IPS-18a (cell line): ENCODE measurements around the gene ASB10.

Experiments used
- H3K27ac ChIP-seq: one replicate; pipeline ENCODE4 v1.5.1; 2013; ENCODE audit warnings: low read length
- H3K27me3 ChIP-seq: one replicate; pipeline ENCODE4 v1.6.1; 2013; ENCODE audit warnings: mild to moderate bottlenecking, low read length; ENCODE audit not compliant: control insufficient read depth, insufficient read depth
- H3K36me3 ChIP-seq: one replicate; pipeline ENCODE4 v1.6.1; 2013; ENCODE audit warnings: low read depth, low read length; ENCODE audit not compliant: control insufficient read depth
- H3K4me1 ChIP-seq: one replicate; pipeline ENCODE4 v1.6.1; 2013; ENCODE audit warnings: low read depth, low read length; ENCODE audit not compliant: control insufficient read depth
- H3K4me3 ChIP-seq: one replicate; pipeline ENCODE4 v1.5.1; 2013; ENCODE audit warnings: low read length
- H3K9ac ChIP-seq: one replicate; pipeline ENCODE4 v1.6.1; 2013; ENCODE audit warnings: mild to moderate bottlenecking, low read length, moderate library complexity
- H3K9me3 ChIP-seq: one replicate; pipeline ENCODE4 v1.6.1; 2013; ENCODE audit warnings: low read depth, low read length; ENCODE audit not compliant: control insufficient read depth

Gene ASB10

DNA sequence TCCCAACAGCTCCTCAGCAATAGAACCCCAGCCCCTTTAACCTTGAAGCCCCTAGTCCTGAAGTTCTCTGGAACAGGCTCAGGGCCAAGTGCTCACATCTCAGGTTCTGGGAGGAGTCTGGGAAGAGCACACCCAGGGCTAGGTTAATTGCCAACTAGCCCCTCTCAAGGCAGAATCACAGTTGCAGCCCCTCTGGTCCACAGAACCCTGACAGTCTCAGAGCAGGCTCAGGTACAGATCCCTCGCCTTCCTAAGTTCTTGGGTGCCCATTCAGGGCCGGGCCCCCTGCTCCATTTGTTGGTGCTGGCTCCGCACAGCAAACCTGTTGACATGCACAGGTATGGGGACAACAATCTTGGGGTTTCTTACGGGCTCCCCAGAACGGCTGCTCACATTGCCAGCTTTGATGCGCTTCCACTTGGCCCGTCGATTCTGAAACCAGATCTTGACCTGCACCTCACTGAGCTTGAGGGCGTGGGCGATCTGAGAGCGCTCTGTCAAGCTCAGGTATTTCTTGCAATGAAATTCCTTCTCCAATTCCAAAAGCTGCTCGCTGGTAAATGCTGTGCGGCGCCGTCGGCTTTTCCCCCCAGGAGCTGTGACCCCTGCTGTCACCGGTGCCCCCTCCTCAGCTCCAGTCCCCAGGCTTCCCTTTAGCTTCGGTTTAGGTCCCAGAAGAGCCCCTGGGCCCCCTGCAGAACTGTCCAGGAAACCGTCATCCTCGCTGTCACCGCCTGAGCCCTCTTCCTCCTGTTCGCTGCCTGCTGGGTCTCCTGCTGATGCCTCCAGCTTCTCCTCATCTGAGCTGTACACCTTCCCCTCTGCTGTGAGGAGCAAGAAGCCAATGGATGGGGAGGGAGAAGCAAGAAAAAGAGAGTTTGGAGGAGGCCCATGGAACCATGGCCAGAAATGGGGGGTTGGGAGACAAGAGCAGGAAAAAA lies 38.5 kb downstream of the ASB10 start:
- Histone ChIP-seq H3K4me1 (no peaks in the 10 kb centered on the region), H3K27ac (no peak overlapping the region), H3K27me3 (peaks cover 19% of the 10 kb centered on the region), H3K9ac (no peak overlapping the region), H3K9me3 (no peaks in the 10 kb centered on the region), H3K36me3 (no peaks in the 10 kb centered on the region), H3K4me3 (no peak overlapping the region)

DNA sequence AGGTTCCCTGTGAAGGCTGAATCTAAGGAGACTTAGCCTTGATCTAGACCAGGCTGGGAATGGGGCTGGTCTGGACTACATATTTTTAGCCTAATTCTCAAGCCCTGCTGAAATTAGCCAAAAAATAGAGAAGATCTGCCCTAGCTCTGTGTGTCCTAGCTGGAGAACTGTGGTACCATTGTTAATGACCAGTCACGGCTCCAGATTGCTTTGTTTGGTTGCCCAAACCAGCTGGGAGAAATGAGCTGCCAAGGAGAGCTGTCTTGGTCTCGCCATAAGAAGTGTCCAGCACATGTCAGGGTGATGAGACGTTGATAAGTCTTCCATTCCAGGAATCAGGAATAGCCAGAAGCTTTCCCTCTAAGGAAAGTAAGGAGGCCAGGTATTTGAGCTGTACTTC lies 40.3 kb downstream of the ASB10 start:
- Histone ChIP-seq H3K4me3 (no peak overlapping the region), H3K4me1 (no peaks in the 10 kb centered on the region), H3K27ac (no peak overlapping the region), H3K9ac (no peak overlapping the region), H3K9me3 (no peaks in the 10 kb centered on the region), H3K36me3 (no peaks in the 10 kb centered on the region), H3K27me3 (peaks cover 9% of the 10 kb centered on the region)

DNA sequence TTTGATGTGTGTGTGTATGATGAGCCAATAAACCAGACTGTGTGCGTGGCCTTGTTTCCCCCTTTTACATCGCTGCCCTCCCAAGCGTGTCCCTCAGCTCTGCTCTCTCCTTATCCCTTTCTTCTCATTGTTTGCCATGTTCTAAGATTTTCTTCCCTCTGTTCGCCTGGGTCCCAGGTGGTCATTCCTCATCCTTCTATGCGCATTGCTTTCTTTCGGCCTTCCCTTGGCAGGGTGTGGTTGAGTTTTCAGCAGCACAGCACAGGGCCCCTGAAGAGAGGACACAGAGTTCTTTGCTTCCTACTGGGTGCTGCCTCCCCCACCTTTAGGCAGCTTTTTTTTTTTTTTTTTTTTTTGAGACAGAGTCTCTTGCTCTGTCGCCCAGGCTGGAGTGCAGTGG lies 42.7 kb downstream of the ASB10 start:
- Histone ChIP-seq H3K27ac (no peak overlapping the region), H3K9ac (no peak overlapping the region), H3K4me3 (no peak overlapping the region), H3K9me3 (no peaks in the 10 kb centered on the region), H3K36me3 (no peaks in the 10 kb centered on the region), H3K4me1 (no peaks in the 10 kb centered on the region), H3K27me3 (no peaks in the 10 kb centered on the region)

DNA sequence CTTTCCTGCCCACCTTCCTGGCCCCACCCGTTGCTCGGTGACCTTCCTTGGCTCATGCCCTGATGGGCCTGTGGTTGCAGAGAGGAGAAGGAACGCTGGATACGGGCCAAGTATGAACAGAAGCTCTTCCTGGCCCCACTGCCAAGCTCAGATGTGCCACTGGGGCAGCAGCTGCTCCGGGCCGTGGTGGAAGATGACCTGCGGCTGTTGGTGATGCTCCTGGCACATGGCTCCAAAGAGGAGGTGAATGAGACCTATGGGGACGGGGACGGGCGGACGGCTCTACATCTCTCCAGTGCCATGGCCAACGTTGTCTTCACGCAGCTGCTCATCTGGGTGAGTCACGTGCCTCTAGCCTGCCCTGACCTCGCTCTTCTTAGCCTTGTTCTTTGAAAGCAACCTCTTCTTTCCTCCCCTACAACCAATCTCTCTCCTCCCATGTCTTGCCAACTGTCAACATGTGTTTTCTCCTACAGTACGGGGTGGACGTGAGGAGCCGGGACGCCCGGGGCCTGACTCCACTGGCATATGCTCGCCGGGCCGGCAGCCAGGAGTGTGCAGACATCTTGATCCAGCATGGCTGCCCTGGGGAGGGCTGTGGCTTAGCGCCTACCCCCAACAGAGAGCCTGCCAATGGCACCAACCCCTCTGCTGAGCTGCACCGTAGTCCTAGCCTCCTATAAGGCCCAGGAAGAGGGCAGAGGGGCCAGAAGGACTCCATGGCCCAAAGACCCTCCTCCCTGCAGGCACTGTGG lies 43.6 kb downstream of the ASB10 start:
- Histone ChIP-seq H3K27me3 (no peaks in the 10 kb centered on the region), H3K4me1 (peaks cover 6% of the 10 kb centered on the region), H3K9me3 (no peaks in the 10 kb centered on the region), H3K36me3 (no peaks in the 10 kb centered on the region), H3K9ac (no peak overlapping the region), H3K27ac (no peak overlapping the region), H3K4me3 (no peak overlapping the region)

DNA sequence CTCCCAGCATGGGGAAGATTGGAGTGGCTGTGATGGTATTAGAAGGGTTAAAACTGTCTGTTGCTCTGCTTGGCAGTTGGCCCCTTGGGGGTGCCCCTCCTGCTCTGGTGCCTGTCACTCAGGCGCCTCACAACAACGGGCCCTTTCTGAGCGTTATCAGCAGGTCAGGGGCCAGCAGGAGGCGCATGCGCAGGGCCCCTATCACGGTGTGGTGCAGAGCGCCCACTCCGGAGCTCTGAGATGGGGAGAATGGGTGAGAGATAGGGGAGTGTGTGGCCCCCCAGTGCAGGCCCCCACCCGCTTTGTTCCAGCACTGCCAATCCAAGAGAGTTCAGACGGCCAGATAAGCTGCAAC lies 44.4 kb downstream of the ASB10 start:
- Histone ChIP-seq H3K4me3 (no peak overlapping the region), H3K4me1 (peaks cover 9% of the 10 kb centered on the region), H3K27ac (no peak overlapping the region), H3K9me3 (no peaks in the 10 kb centered on the region), H3K27me3 (no peaks in the 10 kb centered on the region), H3K36me3 (no peaks in the 10 kb centered on the region), H3K9ac (no peak overlapping the region)

DNA sequence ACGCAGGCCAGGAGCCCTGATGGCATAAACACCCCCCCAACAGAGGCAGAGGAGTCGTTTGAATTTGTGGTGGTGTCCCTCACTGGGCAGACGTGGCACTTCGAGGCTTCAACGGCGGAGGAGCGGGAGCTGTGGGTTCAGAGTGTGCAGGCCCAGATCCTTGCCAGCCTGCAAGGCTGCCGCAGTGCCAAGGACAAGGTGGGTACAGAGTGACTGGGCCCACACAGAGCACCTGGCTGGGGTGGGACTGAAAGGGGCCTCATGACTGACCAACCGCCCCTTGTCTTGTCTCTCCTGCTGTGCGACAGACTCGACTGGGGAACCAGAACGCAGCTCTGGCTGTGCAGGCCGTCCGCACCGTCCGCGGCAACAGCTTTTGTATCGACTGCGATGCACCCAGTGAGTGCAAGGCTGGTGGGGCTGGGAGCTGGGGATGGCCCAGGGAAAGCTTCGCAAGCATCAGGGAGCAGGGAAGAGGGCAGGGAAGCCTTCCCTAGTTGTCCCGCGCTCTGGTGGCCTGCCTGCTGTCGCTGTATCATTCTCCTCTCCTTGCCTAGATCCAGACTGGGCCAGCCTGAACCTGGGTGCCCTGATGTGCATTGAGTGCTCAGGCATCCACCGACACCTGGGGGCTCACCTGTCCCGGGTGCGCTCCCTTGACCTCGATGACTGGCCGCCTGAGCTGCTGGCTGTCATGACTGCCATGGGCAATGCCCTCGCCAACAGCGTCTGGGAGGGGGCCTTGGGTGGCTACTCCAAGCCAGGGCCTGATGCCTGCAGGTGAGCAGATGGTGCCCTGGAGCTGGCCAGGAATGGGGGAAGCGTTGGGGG lies 45.0 kb downstream of the ASB10 start:
- H3K9me3 ChIP-seq: no peaks in the 10 kb centered on the region
- no peaks in the 10 kb centered on the region for H3K36me3 ChIP-seq
- no peak overlapping the region for H3K4me3 ChIP-seq
- no peaks in the 10 kb centered on the region for H3K27me3 ChIP-seq
- peaks cover 9% of the 10 kb centered on the region for H3K4me1 ChIP-seq
- H3K27ac ChIP-seq: no peak overlapping the region
- H3K9ac ChIP-seq: no peak overlapping the region

DNA sequence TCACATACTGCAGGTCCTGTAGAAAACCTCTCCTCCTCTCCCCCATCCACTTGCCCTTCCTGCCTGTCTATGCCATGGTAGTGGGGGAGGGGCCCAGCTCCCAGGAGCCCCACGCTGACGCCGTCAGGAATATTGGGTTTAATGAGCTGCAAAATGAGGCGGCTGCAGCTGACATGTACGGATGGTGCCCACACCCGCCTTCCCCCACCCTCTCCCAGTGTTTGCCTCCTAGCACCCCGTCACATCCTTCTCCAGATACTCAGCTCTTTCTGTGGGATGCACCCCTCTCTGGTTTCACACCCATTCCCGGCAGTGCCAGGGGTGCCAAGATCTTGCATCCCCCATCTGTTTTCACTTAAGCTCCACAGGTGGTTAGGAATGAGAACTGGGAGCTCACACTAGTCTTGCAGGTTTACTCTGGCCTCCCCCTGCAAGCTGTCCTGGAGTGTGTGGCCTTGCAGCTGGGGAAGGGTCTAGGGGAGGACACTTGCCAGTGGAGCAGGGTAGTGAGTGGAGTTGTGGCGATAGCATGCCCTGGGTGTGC lies 45.7 kb downstream of the ASB10 start:
- no peaks in the 10 kb centered on the region for H3K9me3 ChIP-seq
- no peak overlapping the region for H3K4me3 ChIP-seq
- no peaks in the 10 kb centered on the region for H3K27me3 ChIP-seq
- peaks cover 9% of the 10 kb centered on the region for H3K4me1 ChIP-seq
- H3K36me3 ChIP-seq: no peaks in the 10 kb centered on the region
- no peak overlapping the region for H3K27ac ChIP-seq
- no peak overlapping the region for H3K9ac ChIP-seq

DNA sequence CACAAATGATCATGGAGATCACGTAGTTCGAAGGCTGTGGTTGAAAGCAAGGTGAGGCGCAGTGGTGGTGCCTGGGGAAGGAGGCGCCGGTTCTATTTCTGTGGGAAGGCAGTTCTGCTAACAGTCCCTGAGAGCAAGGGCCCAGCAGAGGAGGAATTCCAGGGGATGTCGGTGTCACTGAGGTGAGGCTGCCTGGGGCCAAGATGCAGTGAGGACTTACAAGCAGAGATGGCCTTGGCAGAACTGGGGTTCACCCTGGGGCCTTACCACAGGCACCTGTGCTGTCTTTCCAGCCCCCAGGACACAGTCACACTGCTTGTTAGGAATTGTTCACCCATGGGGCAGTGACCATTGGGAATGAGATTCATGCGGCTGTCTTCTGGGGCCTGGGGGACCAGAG lies 46.2 kb downstream of the ASB10 start:
- Histone ChIP-seq H3K4me1 (peaks cover 9% of the 10 kb centered on the region), H3K27ac (no peak overlapping the region), H3K9me3 (no peaks in the 10 kb centered on the region), H3K27me3 (no peaks in the 10 kb centered on the region), H3K4me3 (no peak overlapping the region), H3K9ac (no peak overlapping the region), H3K36me3 (peaks cover under 1% of the 10 kb centered on the region)

DNA sequence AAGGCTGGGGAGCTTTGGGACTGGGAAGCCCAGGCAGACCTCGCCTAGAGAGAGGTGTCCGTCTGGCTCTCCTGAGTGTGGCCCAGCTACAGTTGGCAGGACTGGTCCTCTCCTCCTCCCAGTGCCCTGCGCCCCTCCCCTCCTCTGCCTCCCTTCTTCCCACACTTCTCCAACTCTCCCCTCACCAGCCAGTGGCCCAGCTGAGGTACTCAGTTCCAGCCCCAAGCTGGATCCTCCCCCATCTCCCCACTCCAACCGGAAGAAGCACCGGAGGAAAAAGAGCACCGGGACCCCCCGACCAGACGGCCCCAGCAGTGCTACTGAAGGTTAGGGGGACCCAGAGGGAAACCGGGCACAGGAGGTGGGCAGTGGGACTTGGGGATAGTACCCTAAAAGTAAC lies 47.3 kb downstream of the ASB10 start:
- Histone ChIP-seq H3K9ac (no peak overlapping the region), H3K27me3 (no peaks in the 10 kb centered on the region), H3K4me3 (no peak overlapping the region), H3K9me3 (no peaks in the 10 kb centered on the region), H3K4me1 (peaks cover 9% of the 10 kb centered on the region), H3K27ac (no peak overlapping the region), H3K36me3 (peaks cover 8% of the 10 kb centered on the region)

DNA sequence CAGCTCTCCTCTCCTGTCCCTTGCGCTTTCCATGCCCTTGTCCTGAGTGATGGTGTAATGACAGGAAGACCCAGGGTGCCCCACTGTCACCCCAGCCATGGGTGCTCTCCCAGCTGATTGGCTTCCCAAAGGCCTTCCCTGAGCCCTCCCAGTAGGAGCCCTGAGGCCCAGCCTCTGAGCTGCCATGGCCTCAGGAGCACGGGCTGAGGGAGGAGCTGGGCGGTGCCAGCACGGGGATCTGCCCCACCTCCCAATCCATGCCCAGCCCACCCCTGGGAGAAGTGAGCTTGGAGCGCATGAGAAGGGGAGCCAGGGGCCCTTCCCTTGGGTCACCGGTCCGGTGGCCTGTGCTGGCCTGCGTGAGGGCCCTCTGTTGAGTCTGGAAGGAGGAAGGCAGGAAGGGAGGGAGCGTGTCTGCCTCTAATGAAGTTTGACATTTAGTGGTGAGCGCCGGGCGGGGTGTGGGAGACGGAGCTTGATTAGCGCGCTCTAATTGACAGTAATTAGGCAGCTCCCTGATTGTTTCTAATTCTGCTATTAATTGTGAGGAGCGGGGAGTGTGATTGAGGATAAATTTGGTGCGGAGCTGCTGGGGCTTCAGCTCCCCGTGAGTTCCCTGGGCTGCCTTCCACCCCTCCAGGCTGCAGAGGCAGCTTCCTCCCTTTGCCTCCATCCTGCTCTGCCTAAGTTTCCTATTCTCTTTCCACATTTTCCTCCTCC lies 47.8 kb downstream of the ASB10 start:
- Histone ChIP-seq H3K4me1 (peaks cover 9% of the 10 kb centered on the region), H3K9ac (no peak overlapping the region), H3K4me3 (no peak overlapping the region), H3K9me3 (no peaks in the 10 kb centered on the region), H3K36me3 (peaks cover 8% of the 10 kb centered on the region), H3K27me3 (no peaks in the 10 kb centered on the region), H3K27ac (no peak overlapping the region)
